ENCODE measurements around the gene DCLRE1A. TPM values are rescaled to one million over a fixed set of nuclear protein-coding genes. Genes with fewer than 3 reads are reported as not detected.

Gene DCLRE1A
- total and polyA plus RNA-seq, 9 of the 15 experiments (the other 6 are each of a cell fraction or from before 2014, with no cell fraction given) = 8.5 to 25.5 (median 15.5) TPM

DNA sequence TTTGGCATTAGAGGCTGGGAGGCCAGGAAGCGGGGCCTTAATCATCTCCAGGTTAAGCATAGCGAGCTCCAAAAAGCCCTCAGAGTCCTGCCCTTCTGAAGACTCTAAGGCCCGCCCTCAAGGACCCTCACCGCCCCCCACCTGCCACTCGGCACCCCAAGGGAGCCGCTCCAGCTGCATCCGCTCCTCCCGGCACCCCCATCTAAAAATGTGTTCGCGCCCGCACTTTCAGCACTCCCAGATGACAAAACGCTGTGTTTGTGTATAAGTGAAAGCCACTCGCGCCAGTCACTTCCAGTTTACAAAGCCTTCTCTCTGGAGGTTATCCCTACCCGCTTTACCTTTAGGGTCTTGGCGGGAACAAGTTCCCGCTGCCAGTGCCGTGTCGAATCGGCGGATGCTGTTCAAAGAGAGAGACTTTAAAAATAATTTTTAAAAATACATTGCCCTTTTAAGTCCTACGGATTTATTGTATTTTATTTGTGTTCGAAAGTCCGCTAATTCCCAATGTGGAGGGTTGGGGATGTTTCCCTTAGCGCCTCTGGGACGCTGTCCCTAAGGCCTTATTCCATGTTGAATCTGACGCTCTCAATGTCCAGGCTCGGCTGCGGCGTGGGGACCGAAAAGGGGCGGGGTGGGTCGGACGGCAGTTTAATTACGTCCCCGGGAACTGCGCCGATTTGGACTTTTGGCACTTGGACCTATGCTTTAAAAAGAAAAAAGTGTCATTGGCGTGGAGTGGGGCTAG is at the start of gene DCLRE1A, which contains the start of gene NHLRC2 (continued):
- TF ChIP-seq, protein P1, sequence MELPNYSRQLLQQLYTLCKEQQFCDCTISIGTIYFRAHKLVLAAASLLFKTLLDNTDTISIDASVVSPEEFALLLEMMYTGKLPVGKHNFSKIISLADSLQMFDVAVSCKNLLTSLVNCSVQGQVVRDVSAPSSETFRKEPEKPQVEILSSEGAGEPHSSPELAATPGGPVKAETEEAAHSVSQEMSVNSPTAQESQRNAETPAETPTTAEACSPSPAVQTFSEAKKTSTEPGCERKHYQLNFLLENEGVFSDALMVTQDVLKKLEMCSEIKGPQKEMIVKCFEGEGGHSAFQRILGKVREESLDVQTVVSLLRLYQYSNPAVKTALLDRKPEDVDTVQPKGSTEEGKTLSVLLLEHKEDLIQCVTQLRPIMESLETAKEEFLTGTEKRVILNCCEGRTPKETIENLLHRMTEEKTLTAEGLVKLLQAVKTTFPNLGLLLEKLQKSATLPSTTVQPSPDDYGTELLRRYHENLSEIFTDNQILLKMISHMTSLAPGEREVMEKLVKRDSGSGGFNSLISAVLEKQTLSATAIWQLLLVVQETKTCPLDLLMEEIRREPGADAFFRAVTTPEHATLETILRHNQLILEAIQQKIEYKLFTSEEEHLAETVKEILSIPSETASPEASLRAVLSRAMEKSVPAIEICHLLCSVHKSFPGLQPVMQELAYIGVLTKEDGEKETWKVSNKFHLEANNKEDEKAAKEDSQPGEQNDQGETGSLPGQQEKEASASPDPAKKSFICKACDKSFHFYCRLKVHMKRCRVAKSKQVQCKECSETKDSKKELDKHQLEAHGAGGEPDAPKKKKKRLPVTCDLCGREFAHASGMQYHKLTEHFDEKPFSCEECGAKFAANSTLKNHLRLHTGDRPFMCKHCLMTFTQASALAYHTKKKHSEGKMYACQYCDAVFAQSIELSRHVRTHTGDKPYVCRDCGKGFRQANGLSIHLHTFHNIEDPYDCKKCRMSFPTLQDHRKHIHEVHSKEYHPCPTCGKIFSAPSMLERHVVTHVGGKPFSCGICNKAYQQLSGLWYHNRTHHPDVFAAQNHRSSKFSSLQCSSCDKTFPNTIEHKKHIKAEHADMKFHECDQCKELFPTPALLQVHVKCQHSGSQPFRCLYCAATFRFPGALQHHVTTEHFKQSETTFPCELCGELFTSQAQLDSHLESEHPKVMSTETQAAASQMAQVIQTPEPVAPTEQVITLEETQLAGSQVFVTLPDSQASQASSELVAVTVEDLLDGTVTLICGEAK (IDR thresholded peaks at IDR 0.05) = no peak
- TF ChIP-seq, protein P1 (CRISPR knock-in tag; IDR thresholded peaks at IDR 0.05) = no peak
- peak; percentile 33; the same call in 1 of the 2 replicates for TF ChIP-seq MXI1 (IDR thresholded peaks at IDR 0.05; ENCODE audit: low read depth, low read length)
- TF ChIP-seq ETV5 (CRISPR knock-in tag; IDR thresholded peaks at IDR 0.05; ENCODE audit: low read depth) = peak; percentile 28; the same call in 1 of the 2 replicates
- TF ChIP-seq, protein P2, sequence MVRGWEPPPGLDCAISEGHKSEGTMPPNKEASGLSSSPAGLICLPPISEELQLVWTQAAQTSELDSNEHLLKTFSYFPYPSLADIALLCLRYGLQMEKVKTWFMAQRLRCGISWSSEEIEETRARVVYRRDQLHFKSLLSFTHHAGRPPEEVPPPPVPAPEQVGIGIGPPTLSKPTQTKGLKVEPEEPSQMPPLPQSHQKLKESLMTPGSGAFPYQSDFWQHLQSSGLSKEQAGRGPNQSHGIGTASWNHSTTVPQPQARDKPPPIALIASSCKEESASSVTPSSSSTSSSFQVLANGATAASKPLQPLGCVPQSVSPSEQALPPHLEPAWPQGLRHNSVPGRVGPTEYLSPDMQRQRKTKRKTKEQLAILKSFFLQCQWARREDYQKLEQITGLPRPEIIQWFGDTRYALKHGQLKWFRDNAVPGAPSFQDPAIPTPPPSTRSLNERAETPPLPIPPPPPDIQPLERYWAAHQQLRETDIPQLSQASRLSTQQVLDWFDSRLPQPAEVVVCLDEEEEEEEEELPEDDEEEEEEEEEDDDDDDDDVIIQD (CRISPR knock-in tag; IDR thresholded peaks at IDR 0.05) = no peak
- TF ChIP-seq NR4A1 (CRISPR knock-in tag; IDR thresholded peaks at IDR 0.05) = no peak
- no peak for TF ChIP-seq NR4A1 (tag; IDR thresholded peaks at IDR 0.05)
- TF ChIP-seq, protein P3, sequence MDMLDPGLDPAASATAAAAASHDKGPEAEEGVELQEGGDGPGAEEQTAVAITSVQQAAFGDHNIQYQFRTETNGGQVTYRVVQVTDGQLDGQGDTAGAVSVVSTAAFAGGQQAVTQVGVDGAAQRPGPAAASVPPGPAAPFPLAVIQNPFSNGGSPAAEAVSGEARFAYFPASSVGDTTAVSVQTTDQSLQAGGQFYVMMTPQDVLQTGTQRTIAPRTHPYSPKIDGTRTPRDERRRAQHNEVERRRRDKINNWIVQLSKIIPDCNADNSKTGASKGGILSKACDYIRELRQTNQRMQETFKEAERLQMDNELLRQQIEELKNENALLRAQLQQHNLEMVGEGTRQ (CRISPR knock-in tag; IDR thresholded peaks at IDR 0.05) = no peak
- TF ChIP-seq NR2C1 (IDR thresholded peaks at IDR 0.05) = no peak
- 0 out of 2 replicates have a peak, but pooled peaks have one; percentile 5 for TF ChIP-seq NR2C1 (tag; IDR thresholded peaks at IDR 0.05)
- peak; percentile 24; the same call in 1 of the 2 replicates for TF ChIP-seq POLR2H (tag; IDR thresholded peaks at IDR 0.05; ENCODE audit: low read depth)
- TF ChIP-seq, protein P4, sequence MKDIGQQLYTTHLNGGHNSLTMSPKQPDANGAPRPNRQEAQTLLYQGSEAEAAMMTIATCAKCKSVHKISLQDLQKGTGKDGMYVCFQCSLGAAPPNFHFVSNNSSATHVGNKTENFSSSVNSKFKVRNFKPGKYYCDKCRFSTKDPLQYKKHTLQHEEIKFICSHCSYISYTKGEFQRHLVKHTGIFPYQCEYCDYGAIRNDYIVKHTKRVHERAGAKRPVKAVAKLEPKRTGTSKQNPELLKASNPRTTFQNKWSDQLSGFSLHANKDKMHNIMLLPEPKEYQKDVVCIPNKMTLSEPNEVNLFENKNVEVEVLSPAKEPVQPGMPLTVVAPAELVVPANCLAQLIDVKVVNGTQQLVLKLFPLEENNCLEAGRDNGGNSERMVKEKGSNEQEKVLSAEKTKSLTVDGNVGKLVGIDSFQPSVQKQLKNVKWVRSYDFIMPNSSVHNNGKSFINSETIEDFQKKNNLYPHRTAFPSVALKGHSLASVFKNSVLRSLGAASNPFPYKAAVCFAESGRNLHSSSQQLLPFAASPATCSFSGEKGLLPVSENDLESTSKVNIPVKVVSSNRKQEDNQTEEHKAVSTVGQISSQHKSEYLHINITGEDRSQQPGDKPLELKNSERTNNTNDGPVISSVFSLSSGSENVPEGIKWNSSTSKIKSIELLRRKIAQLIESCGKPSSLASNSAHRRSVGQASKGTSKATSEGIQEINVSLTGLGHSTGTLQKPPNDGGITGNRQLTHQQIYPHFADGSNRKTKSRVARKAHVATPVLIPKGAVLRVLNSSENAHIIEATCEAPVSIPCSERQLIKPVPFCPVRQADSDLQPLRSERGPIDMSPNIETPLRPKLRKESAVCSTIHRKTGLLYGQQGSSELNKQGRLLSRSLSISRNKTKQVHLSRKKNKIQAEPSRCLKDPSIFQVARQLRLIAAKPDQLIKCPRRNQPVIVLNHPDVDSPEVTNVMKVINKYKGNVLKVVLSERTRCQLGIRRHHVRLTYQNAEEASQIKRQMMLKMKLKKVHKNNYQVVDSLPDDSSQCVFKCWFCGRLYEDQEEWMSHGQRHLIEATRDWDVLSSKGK (CRISPR knock-in tag; IDR thresholded peaks at IDR 0.05) = no peak
